T-cell (primary cell): Measurements from ENCODE around the gene LRRN4CL. TPM values are rescaled to one million over a fixed set of nuclear protein-coding genes. Genes with fewer than 3 reads are reported as not detected.

ENCODE experiments used
- ATAC-seq, 4 experiments: fragments of 200-7000 bp in 3 of 4; fragments of 150-1000 bp in 1 of 4; cut with Tn5 transposase; replicated peaks in 1 of 4; 1 replicate in 3 of 4; 2 replicates in 1 of 4; pipeline ENCODE4 v1.10.0; 2021; ENCODE audit warnings: moderate library complexity in 3 of 4, mild to moderate bottlenecking in 2 of 4, moderate number of reproducible peaks in 1 of 4
- CTCF ChIA-PET, 2 donors: fragments of 300-600 bp; sonication (Branson Sonifier 250); formaldehyde crosslinking; loops; one replicate each; lab custom pipeline; 2022; ENCODE audit warnings: antibody characterized with exemption in 2 of 2; lab: Charles Lee
- POLR2A ChIA-PET, 2 donors: fragments of 300-600 bp; sonication (Branson Sonifier 250); formaldehyde crosslinking; loops; one replicate each; lab custom pipeline; 2022; ENCODE audit warnings: antibody characterized with exemption in 2 of 2; lab: Charles Lee
- DNase-seq, 35 experiments: peaks; one replicate each; pipeline versions ENCODE4 v3.0.0 to v3.0.0-alpha.2; 2013 to 2023
- H3K27ac ChIP-seq: one replicate; pipeline ENCODE4 v1.5.1; 2013; ENCODE audit warnings: low read length
- H3K27me3 ChIP-seq, 2 experiments: replicated peaks in 1 of 2; 1 replicate in 1 of 2; 2 replicates in 1 of 2; pipeline versions ENCODE4 v1.6.1 to v1.7.0; 2013; ENCODE audit warnings: low read length in 1 of 2, mixed read lengths in 1 of 2; ENCODE audit not compliant: control insufficient read depth in 2 of 2, insufficient read depth in 2 of 2; ENCODE audit errors: extremely low read depth in 1 of 2
- H3K36me3 ChIP-seq, 2 donors: 1 replicate in 1 of 2; 2 replicates in 1 of 2; pipeline versions ENCODE4 v1.6.1 to v1.7.0; 2013; ENCODE audit warnings: low read length in 1 of 2; ENCODE audit not compliant: control insufficient read depth in 2 of 2, insufficient read depth in 1 of 2; ENCODE audit errors: extremely low read depth in 1 of 2
- H3K4me1 ChIP-seq, 2 experiments: 1 replicate in 1 of 2; 2 replicates in 1 of 2; pipeline versions ENCODE4 v1.6.1 to v1.7.0; 2013; ENCODE audit warnings: low read length in 2 of 2, mixed read lengths in 1 of 2; ENCODE audit not compliant: insufficient read depth in 2 of 2, control insufficient read depth in 1 of 2; ENCODE audit errors: extremely low read depth in 1 of 2
- H3K4me3 ChIP-seq, 2 donors: 1 replicate in 1 of 2; 2 replicates in 1 of 2; pipeline versions ENCODE4 v1.5.1 to v1.7.0; 2013; ENCODE audit warnings: mild to moderate bottlenecking in 2 of 2, low read length in 1 of 2, moderate library complexity in 1 of 2; ENCODE audit not compliant: control insufficient read depth in 1 of 2; ENCODE audit errors: extremely low read depth in 1 of 2
- H3K9me3 ChIP-seq: 2 replicates; pipeline ENCODE4 v1.7.0; 2013
- H3K27ac Mint-ChIP-seq, 2 donors: one replicate each; pipeline ENCODE4 v1.8.0; 2020 to 2021; ENCODE audit warnings: mild to moderate bottlenecking in 2 of 2, mixed read lengths in 2 of 2
- H3K27me3 Mint-ChIP-seq, 2 donors: one replicate each; pipeline ENCODE4 v1.8.0; 2021 to 2022; ENCODE audit warnings: mixed read lengths in 2 of 2
- H3K36me3 Mint-ChIP-seq: one replicate; pipeline ENCODE4 v1.8.0; 2021; ENCODE audit warnings: mixed read lengths
- H3K4me1 Mint-ChIP-seq, 3 donors: one replicate each; pipeline ENCODE4 v1.8.0; 2020 to 2022; ENCODE audit warnings: mixed read lengths in 3 of 3, mild to moderate bottlenecking in 1 of 3
- H3K4me3 Mint-ChIP-seq, 3 donors: one replicate each; pipeline ENCODE4 v1.8.0; 2020 to 2022; ENCODE audit warnings: mild to moderate bottlenecking in 3 of 3, mixed read lengths in 3 of 3, moderate library complexity in 3 of 3
- H3K9me3 Mint-ChIP-seq, 3 donors: one replicate each; pipeline ENCODE4 v1.8.0; 2020 to 2022; ENCODE audit warnings: mixed read lengths in 3 of 3
- WGBS: methylation state at CpG from one replicate; pipeline ENCODE4 v1.1.5; 2013; ENCODE audit warnings: missing lambda C conversion rate; ENCODE audit not compliant: insufficient coverage; 5-methylcytosine and 5-hydroxymethylcytosine counted together
- total RNA-seq, 35 experiments: library from RNA in 6 of 35; stranded (reverse) in 6 of 35; fragments of 120-200 nt in 1 of 35; gene quantifications; one replicate each; pipeline versions ENCODE4 v1.2.1 to v1.2.4 and lab custom pipeline; 2013 to 2026

Gene LRRN4CL
- total RNA-seq, 5 donors from 2014 or later (not counting 1 experiment from before 2014, with no cell fraction given): 0.14 to 0.29 (median 0.19) TPM; not detected in 1

- 0% methylated on average over 4 of the region's 11 CpGs for WGBS
- Histone ChIP-seq H3K4me1 (peaks cover 11 to 52% of the 10 kb centered on the region in 2 experiments), H3K36me3 (peaks cover 9 to 38% of the 10 kb centered on the region in 2 donors), H3K27me3 (no peaks in the 10 kb centered on the region), H3K4me3 (peak overlapping the region; percentile 95 to 100), H3K27ac (peak overlapping the region; percentile 94), H3K9me3 (no peaks in the 10 kb centered on the region)
- Mint-ChIP-seq H3K27ac (peak overlapping the region; percentile 93 to 96), H3K4me3 (peak overlapping the region; percentile 95 to 98 (median 97)), H3K9me3 (no peaks in the 10 kb centered on the region), H3K36me3 (peaks cover 7% of the 10 kb centered on the region), H3K4me1 (peaks cover 33 to 44% (median 38%) of the 10 kb centered on the region in 3 donors), H3K27me3 (no peaks in the 10 kb centered on the region)
- POLR2A ChIA-PET: interaction anchor here (0.6 to 2.4 kb wide), 4 partner anchors 10 to 83 kb away, joined by 3 to 34 read pairs (median 4); partner anchors contain the start of genes C11orf98 (in 2 of the 2) and CSKMT (in 2 of the 2)
- ATAC-seq (peak in 1 of 4 experiments; percentile 0), DNase-seq (peak in 1 of 35 experiments; percentile 27)
- CTCF ChIA-PET: interaction anchor here (0.6 to 1.7 kb wide), 3 partner anchors 20 to 51 kb away, joined by 3 to 7 read pairs (median 4); partner anchors contain the start of genes C11orf98 (in 1 of the 2) and CSKMT (in 1 of the 2)
These were observed 43.7 kb downstream of the LRRN4CL start for GRCh38 chr11:62645671-62645945.

DNA sequence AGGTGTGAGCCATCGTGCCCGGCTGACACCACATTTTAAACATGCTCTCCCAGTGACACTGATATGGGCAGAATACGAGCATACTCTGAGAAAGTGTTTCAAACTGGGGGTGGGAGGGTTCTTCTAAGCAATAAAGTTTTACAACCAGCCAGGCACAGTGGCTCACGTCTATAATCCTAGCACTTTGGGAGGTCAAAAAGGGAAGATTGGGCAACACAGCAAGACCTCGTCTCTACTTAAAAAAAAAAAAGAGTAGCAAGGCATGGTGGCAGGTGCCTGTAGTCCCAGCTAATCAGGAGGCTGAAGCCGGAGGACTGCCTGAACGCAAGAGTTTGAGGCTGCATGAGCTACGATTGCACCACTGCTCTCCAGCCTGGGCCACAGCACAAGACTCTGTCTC is 45.1 kb downstream of the LRRN4CL start:
- DNase-seq (no peak), ATAC-seq (no peak)
- H3K9me3 ChIP-seq: no peaks in the 10 kb centered on the region
- H3K4me1 ChIP-seq: peaks cover 14 to 63% of the 10 kb centered on the region in 2 experiments
- no peaks in the 10 kb centered on the region for H3K9me3 Mint-ChIP-seq
- H3K27ac ChIP-seq: no peak overlapping the region
- peaks cover 8% of the 10 kb centered on the region for H3K36me3 Mint-ChIP-seq
- WGBS: 90% methylated on average over 3 of the region's 8 CpGs
- H3K27me3 ChIP-seq: no peaks in the 10 kb centered on the region
- peaks cover under 1 to 37% of the 10 kb centered on the region in 2 donors for H3K36me3 ChIP-seq
- ChIA-PET CTCF (no interaction called here), POLR2A (interaction anchor here in 1 of 2 donors (0.6 to 1.1 kb wide), 2 partner anchors 9 to 21 kb away, joined by 3 to 4 read pairs; partner anchors contain the start of genes C11orf98, CSKMT and INTS5)
- no peak overlapping the region for H3K4me3 ChIP-seq
- peak overlapping the region in 1 of 2 donors; percentile 28 for H3K27ac Mint-ChIP-seq
- H3K27me3 Mint-ChIP-seq: no peaks in the 10 kb centered on the region
- H3K4me1 Mint-ChIP-seq: peaks cover 42 to 48% (median 42%) of the 10 kb centered on the region in 3 donors
- H3K4me3 Mint-ChIP-seq: peak overlapping the region; percentile 24 to 97 (median 29)

Other genes starting within 250 kb of the LRRN4CL start
- gene AHNAK, start 142.7 kb downstream of the LRRN4CL start, total RNA-seq: 100 to 1,000 TPM; 267 to 636 (median 395) TPM
- gene EEF1G, start 115.6 kb downstream of the LRRN4CL start, total RNA-seq: 1,000 to 10,000 TPM; 1,908 to 2,187 (median 2,119) TPM
- gene TUT1, start 98.0 kb downstream of the LRRN4CL start, total RNA-seq: 10 to 100 TPM; 35.2 to 56.0 (median 42.9) TPM
- 100 to 1,000 TPM; 151 to 185 (median 184) TPM for gene MTA2, start 87.7 kb downstream of the LRRN4CL start, total RNA-seq
- gene EML3, start 76.8 kb downstream of the LRRN4CL start, total RNA-seq: 100 to 1,000 TPM; 160 to 372 (median 328) TPM
- 1 to 10 TPM; 1.6 to 4.5 (median 3.5) TPM for gene ROM1, start 76.3 kb downstream of the LRRN4CL start, total RNA-seq
- gene B3GAT3, start 67.5 kb downstream of the LRRN4CL start, total RNA-seq: 10 to 100 TPM; 59.0 to 94.5 (median 90.5) TPM
- gene GANAB, start 42.9 kb downstream of the LRRN4CL start, total RNA-seq: 100 to 1,000 TPM; 216 to 278 (median 257) TPM
- 10 to 100 TPM; 14.4 to 39.0 (median 34.8) TPM for gene INTS5, start 36.2 kb downstream of the LRRN4CL start, total RNA-seq
- 10 to 100 TPM; 28.3 to 62.6 (median 54.8) TPM for gene C11orf98, start 24.3 kb downstream of the LRRN4CL start, total RNA-seq
- gene CSKMT, start 24.2 kb downstream of the LRRN4CL start, total RNA-seq: 10 to 100 TPM; 14.8 to 35.6 (median 27.4) TPM
- 1 to 10 TPM; 2.7 to 9.3 (median 8.1) TPM for gene UQCC3, start 17.9 kb downstream of the LRRN4CL start, total RNA-seq
- 10 to 100 TPM; 15.5 to 24.7 (median 20.7) TPM for gene LBHD1, start 17.3 kb downstream of the LRRN4CL start, total RNA-seq
- gene UBXN1, start 10.5 kb downstream of the LRRN4CL start, total RNA-seq: 100 to 1,000 TPM; 180 to 199 (median 196) TPM
- gene BSCL2, start 17.9 kb upstream of the LRRN4CL start, total RNA-seq: 10 to 100 TPM; 21.9 to 43.7 (median 37.3) TPM
- not detected for gene GNG3, start 18.1 kb upstream of the LRRN4CL start, total RNA-seq
- 10 to 100 TPM; 45.8 to 67.8 (median 62.7) TPM for gene HNRNPUL2, start 37.9 kb upstream of the LRRN4CL start, total RNA-seq
- 10 to 100 TPM; 15.4 to 54.5 (median 44.6) TPM for gene TTC9C, start 39.0 kb upstream of the LRRN4CL start, total RNA-seq
- 10 to 100 TPM in 3 of 5 donors, 1 to 10 TPM in 2; 5.9 to 24.6 (median 22.9) TPM for gene ZBTB3, start 64.6 kb upstream of the LRRN4CL start, total RNA-seq
- gene POLR2G, start 72.0 kb upstream of the LRRN4CL start, total RNA-seq: 10 to 100 TPM; 65.6 to 84.8 (median 76.1) TPM
- gene TAF6L, start 81.9 kb upstream of the LRRN4CL start, total RNA-seq: 10 to 100 TPM; 15.1 to 29.5 (median 29.0) TPM
- gene TMEM179B, start 97.9 kb upstream of the LRRN4CL start, total RNA-seq: 10 to 100 TPM; 27.7 to 53.3 (median 46.5) TPM
- gene TMEM223, start 102.5 kb upstream of the LRRN4CL start, total RNA-seq: 10 to 100 TPM; 11.2 to 27.6 (median 23.0) TPM
- gene NXF1, start 115.9 kb upstream of the LRRN4CL start, total RNA-seq: 100 to 1,000 TPM; 160 to 321 (median 169) TPM
- 100 to 1,000 TPM in 2 of 5 donors, 10 to 100 TPM in 3; 49.3 to 132 (median 58.0) TPM for gene STX5, start 142.5 kb upstream of the LRRN4CL start, total RNA-seq
- gene TEX54, start 143.3 kb upstream of the LRRN4CL start, total RNA-seq: not detected
- 100 to 1,000 TPM in 4 of 5 donors, 10 to 100 TPM in 1; 91.3 to 239 (median 103) TPM for gene WDR74, start 150.1 kb upstream of the LRRN4CL start, total RNA-seq
- 100 to 1,000 TPM; 178 to 248 (median 237) TPM for gene SLC3A2, start 191.4 kb upstream of the LRRN4CL start, total RNA-seq
- not detected for gene CHRM1, start 231.8 kb upstream of the LRRN4CL start, total RNA-seq